ENCODE results near the gene CSE1L.
"Not testable (repeated sequence)": the region's sequence is repeated elsewhere in the genome, so short reads cannot be mapped to it uniquely, and the experiment has no call there.

CSE1L gene, protein sequence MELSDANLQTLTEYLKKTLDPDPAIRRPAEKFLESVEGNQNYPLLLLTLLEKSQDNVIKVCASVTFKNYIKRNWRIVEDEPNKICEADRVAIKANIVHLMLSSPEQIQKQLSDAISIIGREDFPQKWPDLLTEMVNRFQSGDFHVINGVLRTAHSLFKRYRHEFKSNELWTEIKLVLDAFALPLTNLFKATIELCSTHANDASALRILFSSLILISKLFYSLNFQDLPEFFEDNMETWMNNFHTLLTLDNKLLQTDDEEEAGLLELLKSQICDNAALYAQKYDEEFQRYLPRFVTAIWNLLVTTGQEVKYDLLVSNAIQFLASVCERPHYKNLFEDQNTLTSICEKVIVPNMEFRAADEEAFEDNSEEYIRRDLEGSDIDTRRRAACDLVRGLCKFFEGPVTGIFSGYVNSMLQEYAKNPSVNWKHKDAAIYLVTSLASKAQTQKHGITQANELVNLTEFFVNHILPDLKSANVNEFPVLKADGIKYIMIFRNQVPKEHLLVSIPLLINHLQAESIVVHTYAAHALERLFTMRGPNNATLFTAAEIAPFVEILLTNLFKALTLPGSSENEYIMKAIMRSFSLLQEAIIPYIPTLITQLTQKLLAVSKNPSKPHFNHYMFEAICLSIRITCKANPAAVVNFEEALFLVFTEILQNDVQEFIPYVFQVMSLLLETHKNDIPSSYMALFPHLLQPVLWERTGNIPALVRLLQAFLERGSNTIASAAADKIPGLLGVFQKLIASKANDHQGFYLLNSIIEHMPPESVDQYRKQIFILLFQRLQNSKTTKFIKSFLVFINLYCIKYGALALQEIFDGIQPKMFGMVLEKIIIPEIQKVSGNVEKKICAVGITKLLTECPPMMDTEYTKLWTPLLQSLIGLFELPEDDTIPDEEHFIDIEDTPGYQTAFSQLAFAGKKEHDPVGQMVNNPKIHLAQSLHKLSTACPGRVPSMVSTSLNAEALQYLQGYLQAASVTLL

DNA sequence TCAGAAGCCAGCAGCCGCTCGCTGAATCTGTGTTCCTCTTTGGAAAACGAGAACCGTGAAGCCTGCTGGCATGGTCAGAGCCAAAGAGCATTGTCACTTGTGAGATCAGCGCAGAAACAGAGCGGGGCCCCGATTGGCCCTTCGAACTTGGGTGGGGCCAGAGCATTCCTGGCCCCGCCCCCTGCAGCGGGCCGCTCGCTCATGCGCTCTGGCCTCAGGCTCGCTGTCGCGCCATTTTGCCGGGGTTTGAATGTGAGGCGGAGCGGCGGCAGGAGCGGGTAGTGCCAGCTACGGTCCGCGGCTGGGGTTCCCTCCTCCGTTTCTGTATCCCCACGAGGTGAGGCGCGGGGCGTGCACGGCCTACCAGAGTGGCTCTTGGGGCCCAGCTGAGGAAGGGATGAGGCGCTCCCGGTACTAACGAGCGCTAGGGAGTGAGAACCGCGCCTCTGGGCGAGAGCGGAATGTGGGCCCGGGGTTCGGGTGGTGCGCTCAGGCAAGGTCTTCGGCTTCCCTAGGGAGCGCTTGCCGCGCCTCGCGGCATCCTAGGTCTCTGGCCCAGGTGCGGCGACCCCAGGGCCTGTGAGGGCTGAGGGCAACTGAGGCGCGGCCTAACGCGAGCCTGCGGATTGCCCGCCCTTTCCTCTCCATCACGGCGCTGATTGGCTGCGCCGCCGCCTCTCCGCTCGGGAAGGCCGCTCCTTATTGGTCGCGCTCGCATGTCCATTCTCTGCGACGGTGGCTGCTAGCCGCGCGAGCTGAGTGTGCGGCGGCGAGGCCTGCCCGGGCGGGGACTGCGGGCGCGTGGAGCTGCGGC is at the start of gene CSE1L:
Gene CSE1L (plus strand): TSS at position 226 of the 814 bp plus-strand sequence. CDS start 12,152 bp downstream, outside the sequence.
- DNase-seq (ENCODE audit: low spot score), result peak; percentile 94

DNA sequence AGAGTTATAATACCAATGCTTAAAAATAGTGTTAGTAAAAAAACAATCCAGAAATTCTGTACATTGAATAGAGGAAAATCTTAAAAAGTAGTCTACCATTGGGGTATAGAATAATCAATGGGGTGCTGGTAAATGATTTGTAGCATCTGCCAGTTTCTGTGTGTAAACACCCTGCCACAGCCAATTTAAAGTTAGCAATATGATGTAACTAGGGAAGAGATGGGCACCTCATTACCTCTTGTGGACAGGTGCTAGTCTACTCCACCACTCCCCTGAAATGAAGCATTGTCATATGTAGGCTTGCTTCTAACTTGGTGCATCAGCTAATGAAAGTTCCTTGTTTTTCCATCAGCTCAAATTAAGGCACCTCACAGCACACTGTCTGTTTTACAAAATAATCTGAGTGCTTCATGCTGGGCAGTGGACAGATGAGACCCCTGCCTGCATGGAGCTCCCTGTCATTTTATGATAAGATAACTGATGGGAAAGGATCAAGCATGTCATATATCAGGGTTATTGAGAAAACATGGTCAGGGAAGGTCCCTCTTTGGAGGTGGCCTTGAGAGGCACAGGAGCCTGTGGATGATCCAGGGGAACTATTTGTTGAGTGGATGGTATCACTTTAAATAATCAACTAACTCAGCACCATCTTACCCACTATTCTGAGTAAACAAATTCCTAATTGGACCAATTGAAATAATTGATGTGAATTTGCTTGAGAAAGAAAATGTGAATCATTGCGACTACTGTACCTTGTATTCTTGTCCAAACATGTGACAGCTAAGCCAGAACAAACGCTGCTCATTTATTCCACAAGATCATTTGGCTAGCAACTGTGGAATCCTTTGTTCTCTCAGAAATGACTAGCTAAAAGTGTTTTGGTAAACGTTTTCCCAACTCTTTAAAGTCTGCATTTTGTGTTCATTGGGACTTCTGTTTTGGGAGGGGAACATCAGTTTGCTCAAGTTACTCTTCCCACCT is 45.9 kb upstream of the CSE1L start:
- DNase-seq (ENCODE audit: low spot score), result no peak

GRCh38 chr20:49001741-49002140 is 44.4 kb upstream of the CSE1L start:
- no peak for DNase-seq (ENCODE audit: low spot score)

GRCh38 chr20:49006446-49006980 is 39.6 kb upstream of the CSE1L start:
- no peak for DNase-seq (ENCODE audit: low spot score)

DNA sequence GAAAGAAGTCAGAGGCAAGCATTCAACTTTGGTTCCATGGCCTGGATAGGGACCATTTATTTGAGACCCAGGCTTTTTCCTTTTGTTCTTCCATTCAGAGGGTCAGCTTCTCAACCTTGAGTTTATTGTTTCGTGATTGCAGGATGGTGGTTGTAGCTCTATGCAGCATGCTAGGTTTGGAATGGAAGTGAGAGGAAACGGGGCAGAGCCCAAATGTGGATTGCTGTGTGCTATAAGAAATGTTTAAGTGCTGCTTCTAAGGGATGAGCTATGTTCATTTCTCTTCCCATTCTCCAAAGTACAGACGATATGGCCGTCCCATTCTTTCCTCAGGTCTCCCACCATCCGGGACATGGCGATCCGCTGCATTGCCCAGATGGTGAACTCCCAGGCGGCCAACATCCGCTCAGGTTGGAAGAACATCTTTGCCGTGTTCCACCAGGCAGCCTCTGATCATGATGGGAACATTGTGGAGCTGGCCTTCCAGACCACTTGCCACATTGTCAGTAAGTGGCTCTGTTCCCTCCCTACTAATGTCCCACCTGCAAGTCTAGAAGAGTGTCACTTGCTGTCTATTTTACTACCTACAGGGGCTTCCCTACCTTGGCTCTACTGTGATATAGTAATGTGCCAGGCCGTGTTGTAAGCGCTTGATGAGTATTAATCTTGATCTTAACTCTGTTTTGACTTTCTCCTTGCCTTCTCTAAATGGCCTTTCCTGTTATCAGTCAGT is 36.0 kb upstream of the CSE1L start:
- no peak for DNase-seq (ENCODE audit: low spot score)

DNA sequence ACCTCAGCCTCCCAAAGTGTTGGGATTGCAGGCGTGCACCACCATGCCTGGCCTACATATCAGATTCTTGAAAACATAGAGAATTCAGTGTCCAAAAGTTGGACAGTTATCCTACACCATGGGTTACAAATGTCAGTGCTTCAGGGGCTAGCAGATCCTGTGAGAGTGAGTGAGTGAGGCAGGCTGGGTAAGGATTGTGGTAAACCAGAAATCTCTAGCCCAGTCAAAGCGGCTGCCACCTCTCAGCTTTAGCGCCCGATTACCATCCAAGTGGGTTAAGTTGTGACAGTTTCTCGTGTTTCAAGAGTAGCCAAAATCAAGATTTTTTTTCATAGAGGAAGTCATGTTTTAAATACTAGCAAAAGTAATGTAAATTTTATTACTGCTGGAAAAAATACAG is 21.9 kb upstream of the CSE1L start:
- DNase-seq (ENCODE audit: low spot score), result no peak

DNA sequence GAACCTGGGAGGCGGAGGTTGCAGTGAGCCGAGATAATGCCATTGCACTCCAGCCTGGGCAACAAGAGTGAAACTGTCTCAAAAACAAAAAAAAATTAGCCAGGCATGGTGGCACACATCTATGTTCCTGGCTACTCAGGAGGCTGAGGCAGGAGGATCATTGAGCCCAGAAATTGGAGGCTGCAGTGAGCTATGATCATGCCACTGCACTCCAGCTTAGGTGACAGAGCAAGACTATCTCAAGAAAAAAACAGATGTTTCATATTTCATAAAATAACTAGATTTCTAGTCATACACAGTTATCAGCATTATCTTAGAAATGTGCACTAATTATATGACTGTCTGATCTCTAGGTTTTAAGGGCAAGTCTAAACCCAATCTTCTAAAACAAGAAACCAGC is 17.9 kb upstream of the CSE1L start:
- not testable (repeated sequence) for DNase-seq (ENCODE audit: low spot score)

DNA sequence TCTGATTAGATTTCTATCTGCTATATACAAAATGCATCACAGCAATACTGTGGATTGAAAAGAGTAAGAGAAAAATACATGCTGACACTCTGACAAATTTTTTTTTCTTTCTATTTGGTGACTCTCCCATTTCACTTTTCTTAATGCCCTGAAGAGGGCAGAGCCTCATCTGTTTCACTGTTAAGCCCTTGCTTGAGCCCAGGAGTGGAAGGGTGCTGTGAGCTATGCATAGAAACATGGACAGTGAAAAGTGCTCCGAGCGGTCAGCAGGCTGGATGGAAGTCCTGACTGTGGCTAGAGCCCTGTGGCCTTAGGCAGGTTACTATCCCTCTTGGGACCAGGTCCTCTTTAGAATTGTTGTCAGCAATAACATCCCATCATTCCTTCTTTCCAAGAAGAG is 17.4 kb upstream of the CSE1L start:
- DNase-seq (ENCODE audit: low spot score), result no peak

DNA sequence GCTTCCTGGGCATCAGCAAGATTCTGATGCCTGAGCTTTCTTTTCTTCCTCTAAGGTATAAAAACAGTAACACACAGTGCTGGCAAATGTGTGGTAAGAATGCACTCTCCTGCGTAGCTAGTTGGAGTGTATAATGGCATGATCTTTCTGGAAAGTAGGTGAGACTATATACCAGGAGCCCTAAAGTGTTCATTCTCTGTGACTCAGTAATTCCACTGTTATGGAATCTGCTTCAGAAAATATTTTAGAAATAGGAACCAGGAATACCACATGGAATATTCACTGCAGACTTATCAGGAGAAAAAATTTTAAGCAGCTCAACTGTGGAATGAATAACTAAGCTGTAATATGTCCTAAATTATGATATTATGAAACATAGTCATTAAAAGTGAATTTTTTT is 16.9 kb upstream of the CSE1L start:
- no peak for DNase-seq (ENCODE audit: low spot score)

DNA sequence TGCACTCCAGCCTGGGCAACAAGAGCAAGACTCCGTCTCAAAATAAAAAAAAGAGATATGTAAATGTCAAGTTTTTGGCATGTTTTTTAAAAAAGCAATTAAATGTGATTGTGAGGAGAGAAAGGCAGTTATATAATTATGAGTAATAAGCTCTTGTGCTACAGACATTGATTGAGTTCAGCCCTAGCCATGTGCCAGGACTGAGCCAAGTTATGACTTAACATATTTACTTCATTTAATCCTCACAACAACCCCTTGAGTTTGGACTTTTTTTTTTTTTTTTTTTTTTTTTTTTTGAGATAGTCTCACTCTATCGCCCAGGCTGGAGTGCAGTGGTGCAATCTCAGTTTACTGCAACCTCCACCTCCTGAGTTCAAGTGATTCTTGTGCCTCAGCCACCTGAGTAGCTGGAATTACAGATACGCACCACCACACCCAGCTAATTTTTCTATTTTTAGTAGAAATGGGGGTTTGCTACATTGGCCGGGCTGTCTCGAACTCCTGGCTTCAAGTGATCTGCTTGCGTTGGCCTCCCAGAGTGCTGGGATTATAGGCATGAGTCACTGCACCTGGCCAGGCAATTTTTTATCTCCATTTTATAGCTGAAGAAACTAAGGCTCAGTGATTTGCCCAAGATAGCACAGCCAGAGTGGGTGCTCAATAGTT is 15.0 kb upstream of the CSE1L start:
- no peak for DNase-seq (ENCODE audit: low spot score)

DNA sequence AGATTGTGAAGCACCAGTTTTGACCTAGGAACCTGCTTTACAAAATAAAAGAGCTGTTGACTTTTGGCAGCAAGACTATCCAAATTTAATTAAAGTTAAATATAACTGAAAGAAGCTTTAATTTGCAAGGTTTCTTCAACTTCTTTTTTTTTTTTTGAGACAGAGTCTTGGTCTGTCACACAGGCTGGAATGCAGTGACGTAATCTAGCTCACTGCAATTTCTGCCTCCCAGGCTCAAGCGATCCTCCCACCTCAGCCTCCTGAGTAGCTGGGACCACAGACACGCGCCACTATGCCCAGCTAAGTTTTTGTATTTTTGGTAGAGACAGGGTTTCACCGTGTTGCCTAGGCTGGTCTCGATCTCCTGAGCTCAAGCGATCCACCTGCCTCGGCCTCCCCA is 13.7 kb upstream of the CSE1L start:
- no peak for DNase-seq (ENCODE audit: low spot score)

DNA sequence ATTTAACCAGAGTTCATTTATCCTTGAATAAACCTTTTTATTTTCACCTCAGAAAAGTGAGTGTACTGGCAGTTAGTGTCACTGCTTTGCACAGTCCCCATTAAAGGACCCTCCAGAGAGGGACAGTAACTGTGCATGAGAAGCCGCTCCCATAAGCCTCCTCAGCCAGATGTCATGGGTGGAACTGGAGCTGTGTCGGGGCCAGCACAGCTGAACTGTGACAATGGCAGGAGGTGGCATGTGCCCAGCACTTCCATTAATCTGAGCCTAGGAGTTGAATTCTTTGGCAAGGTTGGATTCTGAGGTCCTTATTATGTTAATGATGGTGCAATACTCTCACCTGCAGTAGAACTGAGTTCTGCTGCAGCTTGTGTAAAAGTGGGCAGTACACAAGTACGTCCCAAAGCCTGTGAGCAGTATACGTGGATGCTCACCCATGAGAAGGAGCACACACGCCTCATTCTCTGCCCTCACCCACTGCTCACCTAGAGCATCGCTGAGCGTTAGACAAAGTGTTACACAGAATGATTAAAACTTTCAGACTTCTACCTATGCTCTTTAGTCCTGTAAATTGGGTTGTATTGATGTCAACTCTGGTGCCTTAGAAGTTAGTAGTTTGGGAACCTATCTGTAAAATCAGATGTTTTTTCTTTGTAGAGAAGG is 11.9 kb upstream of the CSE1L start:
- no peak for DNase-seq (ENCODE audit: low spot score)

GRCh38 chr20:49037962-49038387 is 8.1 kb upstream of the CSE1L start:
- no peak for DNase-seq (ENCODE audit: low spot score)

- DNase-seq (ENCODE audit: low spot score), result no peak
Measured at GRCh38 chr20:49039854-49040253, 6.3 kb upstream of the CSE1L start.

DNA sequence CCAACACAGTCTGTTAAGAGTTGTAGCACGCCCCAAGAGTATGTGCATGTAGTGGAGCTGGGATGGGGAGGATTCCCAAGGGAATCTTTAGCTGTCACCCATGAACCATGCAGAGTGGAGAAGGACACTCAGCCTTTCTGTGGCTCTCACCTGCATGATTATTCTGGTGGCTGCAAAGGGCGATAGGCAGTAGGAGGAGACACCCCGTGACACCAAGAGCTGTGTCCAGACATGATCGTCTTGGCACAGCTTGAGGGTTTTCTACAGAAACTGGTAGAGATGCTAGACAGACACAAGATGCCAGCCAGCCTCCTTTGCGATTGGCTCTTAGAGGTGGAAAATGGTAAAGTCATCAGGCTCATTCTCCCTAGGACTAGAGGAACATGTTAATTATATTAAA is 3.1 kb upstream of the CSE1L start:
- DNase-seq (ENCODE audit: low spot score), result no peak

- DNase-seq (ENCODE audit: low spot score), result no peak
Measured at GRCh38 chr20:49045440-49046086, 549 bp upstream of the CSE1L start.

- peak; percentile 37 for DNase-seq (ENCODE audit: low spot score)
Measured at GRCh38 chr20:49052334-49052733, 6.2 kb downstream of the CSE1L start.

DNA sequence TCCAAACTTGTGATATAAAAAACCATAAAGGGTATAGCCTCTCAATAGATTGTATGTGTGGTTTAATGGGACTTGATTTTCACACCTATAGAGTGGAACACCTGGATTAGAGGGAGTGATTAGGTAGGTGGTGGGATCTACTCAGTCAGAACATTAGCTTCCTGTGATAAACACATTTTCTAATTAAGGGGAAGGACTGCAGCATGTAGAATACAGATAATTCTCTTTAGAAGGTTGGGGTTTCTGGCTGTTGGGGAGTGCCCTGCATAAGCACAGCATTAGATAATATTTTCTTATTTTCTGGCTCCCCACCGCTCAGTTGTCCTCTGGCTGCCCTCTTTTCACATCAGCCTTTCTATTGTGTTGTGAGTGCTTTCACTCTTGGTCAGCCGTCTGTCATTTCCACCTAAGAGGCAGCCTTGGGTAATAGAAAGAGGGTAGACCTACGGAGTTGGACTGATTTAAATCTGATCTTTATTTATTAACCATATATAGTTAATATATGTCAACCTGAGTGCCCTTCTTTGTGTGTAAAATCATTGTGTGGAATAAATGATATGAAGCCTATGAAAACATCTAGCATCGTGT is 8.0 kb downstream of the CSE1L start:
- DNase-seq (ENCODE audit: low spot score), result no peak

All from HuH-7 (cell line).